Stomach smooth muscle (tissue), 2 donors: ENCODE data around the gene ANKS1A.
"Not testable (repeated sequence)": the region's sequence is repeated elsewhere in the genome, so short reads cannot be mapped to it uniquely, and the experiment has no call there.

ENCODE experiments used
- H3K27ac ChIP-seq: one replicate; pipeline ENCODE4 v1.7.0; 2013; ENCODE audit warnings: mild to moderate bottlenecking, low read length, inconsistent platforms
- H3K27me3 ChIP-seq, 2 donors: one replicate each; pipeline ENCODE4 v1.7.0; 2013; ENCODE audit warnings: low read length in 2 of 2; ENCODE audit not compliant: insufficient read depth in 2 of 2, control insufficient read depth in 1 of 2
- H3K36me3 ChIP-seq, 2 donors: one replicate each; pipeline ENCODE4 v1.7.0; 2013; ENCODE audit warnings: low read length in 2 of 2; ENCODE audit not compliant: control insufficient read depth in 2 of 2, insufficient read depth in 2 of 2
- H3K4me1 ChIP-seq: one replicate; pipeline ENCODE4 v1.7.0; 2013; ENCODE audit warnings: low read length; ENCODE audit not compliant: control insufficient read depth, insufficient read depth
- H3K4me3 ChIP-seq, 2 donors: one replicate each; pipeline ENCODE4 v1.7.0; 2013; ENCODE audit warnings: low read length in 2 of 2
- H3K9ac ChIP-seq, 2 donors: one replicate each; pipeline ENCODE4 v1.7.0; 2013; ENCODE audit warnings: low read length in 2 of 2, mild to moderate bottlenecking in 1 of 2
- H3K9me3 ChIP-seq, 2 donors: one replicate each; pipeline ENCODE4 v1.7.0; 2013; ENCODE audit warnings: low read length in 2 of 2; ENCODE audit not compliant: control insufficient read depth in 2 of 2
- donor health status: healthy.
- donor health status: Pancreatic carcinoma.

Gene ANKS1A

DNA sequence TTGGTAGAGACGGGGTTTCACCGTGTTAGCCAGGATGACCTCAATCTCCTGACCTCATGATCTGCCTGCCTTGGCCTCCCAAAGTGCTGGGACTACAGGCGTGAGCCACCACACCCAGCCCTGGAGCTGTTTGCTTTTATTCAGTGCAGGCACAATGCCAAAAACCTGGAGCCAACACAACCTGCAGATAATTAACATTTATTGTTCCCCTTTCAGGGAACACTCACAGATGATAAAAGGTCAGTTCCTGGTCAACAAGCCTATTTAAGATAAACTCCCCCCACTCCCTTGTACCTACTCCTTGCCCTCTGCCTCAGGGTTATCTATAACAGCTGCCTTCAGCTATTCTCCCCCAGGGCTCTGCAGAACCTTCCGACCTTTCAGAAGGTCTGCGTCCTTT, 218.7 kb downstream of the ANKS1A start:
- H3K27me3 ChIP-seq, H3K4me3 ChIP-seq, H3K36me3 ChIP-seq, H3K27ac ChIP-seq, H3K4me1 ChIP-seq, H3K9me3 ChIP-seq, H3K9ac ChIP-seq: not testable (repeated sequence)

DNA sequence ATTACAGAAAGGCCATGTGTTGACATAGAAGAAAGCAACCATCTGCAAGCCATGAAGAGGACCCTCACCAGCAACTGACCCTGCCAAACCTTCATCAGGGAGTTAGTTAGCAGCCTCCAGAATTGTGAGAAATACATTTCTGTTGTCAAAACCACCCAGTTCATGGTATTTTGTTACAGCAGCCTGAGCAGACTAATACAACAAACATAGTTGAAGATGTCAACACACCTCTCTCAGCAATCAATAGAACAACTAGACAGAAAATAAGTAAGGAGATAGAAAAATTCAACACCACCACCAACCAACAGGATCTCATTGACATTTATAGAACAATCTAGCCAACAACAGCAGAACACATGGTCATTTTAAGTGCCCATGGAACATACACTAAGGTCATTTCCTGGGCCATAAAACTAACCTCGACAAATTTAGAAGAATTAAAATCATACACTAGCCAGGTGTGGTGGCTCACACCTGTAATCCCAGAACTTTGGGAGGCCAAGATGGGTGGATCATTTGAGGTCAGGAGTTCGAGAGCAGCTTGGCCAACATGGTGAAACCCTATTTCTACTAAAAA, 219.3 kb downstream of the ANKS1A start:
- no peak overlapping the region for H3K9ac ChIP-seq
- no peaks in the 10 kb centered on the region for H3K27me3 ChIP-seq
- H3K4me1 ChIP-seq: no peaks in the 10 kb centered on the region
- peaks cover 0 to 3% of the 10 kb centered on the region in 2 donors for H3K9me3 ChIP-seq
- H3K27ac ChIP-seq: no peak overlapping the region
- H3K4me3 ChIP-seq: no peak overlapping the region
- H3K36me3 ChIP-seq: no peaks in the 10 kb centered on the region

DNA sequence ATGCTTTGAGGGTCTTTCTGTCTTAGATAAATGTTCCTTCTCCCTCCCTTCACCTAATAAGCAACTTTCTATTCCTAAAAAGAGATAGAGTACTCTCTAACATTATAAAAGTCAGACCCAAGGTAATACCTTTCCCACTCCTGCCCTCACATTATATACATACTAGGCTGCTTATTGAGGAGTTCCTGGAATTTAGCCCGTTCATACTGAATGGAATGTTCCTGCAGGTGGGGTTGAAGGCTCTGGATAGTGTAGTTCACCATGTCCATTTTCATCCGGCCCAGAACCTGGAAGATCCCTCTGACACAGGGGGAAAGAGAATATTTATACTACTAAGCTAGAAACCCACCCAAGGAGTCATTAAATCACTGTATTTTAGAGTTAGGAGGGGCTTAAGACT, 231.7 kb downstream of the ANKS1A start:
- Histone ChIP-seq H3K9ac (no peak overlapping the region), H3K27me3 (no peaks in the 10 kb centered on the region), H3K4me1 (no peaks in the 10 kb centered on the region), H3K9me3 (no peaks in the 10 kb centered on the region), H3K4me3 (no peak overlapping the region), H3K36me3 (no peaks in the 10 kb centered on the region), H3K27ac (no peak overlapping the region)

DNA sequence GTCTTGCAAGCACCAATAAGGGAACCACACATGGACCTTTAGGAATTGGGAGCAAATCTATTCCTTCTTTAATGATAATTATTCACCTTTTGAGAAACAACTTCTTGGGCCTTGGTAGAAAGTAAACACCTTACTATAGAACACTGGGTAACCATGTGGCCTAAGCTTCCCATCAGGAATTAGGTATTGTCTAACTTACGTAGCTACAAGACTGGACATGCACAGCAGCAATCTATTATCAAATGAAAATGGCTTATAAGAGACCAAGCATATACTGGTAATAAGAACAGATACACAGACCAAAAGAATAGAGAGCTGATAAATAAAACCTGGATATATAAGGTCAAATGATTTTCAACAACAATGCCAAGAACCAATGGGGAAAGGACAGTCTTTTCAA, 235.3 kb downstream of the ANKS1A start:
- Histone ChIP-seq H3K9me3 (no peaks in the 10 kb centered on the region), H3K9ac (no peak overlapping the region), H3K4me3 (no peak overlapping the region), H3K27ac (no peak overlapping the region), H3K27me3 (no peaks in the 10 kb centered on the region), H3K4me1 (no peaks in the 10 kb centered on the region), H3K36me3 (no peaks in the 10 kb centered on the region)

- Histone ChIP-seq H3K36me3 (no peaks in the 10 kb centered on the region), H3K4me1 (no peaks in the 10 kb centered on the region), H3K4me3 (no peak overlapping the region), H3K27me3 (no peaks in the 10 kb centered on the region), H3K9me3 (no peaks in the 10 kb centered on the region), H3K27ac (no peak overlapping the region), H3K9ac (no peak overlapping the region)
Observed at GRCh38 chr6:35128042-35128441, 239.0 kb downstream of the ANKS1A start.

GRCh38 chr6:35128496-35128895, 239.4 kb downstream of the ANKS1A start:
- no peaks in the 10 kb centered on the region for H3K27me3 ChIP-seq
- no peak overlapping the region for H3K4me3 ChIP-seq
- H3K4me1 ChIP-seq: no peaks in the 10 kb centered on the region
- H3K9ac ChIP-seq: no peak overlapping the region
- H3K9me3 ChIP-seq: no peaks in the 10 kb centered on the region
- H3K27ac ChIP-seq: no peak overlapping the region
- no peaks in the 10 kb centered on the region for H3K36me3 ChIP-seq

DNA sequence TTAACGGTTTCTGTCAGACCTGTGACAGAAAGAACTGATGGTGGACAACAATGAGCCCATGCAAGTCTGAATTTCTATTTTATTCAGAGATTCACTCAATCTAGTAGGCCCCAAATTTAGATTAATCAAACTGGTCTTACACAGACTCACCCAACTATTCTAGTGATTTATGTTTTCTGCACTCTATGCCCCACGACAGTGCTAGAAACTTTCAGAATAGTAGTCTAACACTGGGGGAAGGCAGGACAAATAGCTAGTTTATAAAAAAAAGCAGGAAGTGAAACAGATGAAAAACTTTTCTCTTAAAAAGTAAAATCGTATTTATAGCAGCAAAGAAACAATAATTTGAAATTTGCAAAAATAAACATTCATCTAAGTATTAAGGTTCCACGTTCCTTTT, 247.1 kb downstream of the ANKS1A start:
- Histone ChIP-seq H3K9ac (no peak overlapping the region), H3K36me3 (no peaks in the 10 kb centered on the region), H3K4me3 (no peak overlapping the region), H3K27ac (no peak overlapping the region), H3K27me3 (peaks cover 0 to 7% of the 10 kb centered on the region in 2 donors), H3K9me3 (no peaks in the 10 kb centered on the region), H3K4me1 (peaks cover 7% of the 10 kb centered on the region)

DNA sequence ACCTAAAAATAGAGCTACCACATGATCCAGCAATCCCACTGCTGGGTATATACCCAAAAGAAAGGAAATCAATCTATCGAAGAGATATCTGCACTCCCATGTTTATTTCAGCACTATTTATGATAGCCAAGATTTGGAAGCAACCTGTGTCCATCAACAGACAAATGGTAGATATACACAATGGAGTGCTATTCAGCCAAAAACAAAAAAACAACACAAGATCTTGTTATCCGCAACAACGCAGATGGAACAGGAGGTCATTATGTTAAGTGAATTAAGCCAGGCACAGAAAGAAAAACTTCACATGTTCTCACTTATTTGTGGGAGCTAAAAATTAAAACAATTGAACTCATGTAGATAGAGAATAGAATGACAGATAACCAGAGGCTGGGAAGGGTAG, 249.1 kb downstream of the ANKS1A start:
- H3K27ac ChIP-seq, H3K27me3 ChIP-seq, H3K4me3 ChIP-seq, H3K4me1 ChIP-seq, H3K9me3 ChIP-seq, H3K9ac ChIP-seq, H3K36me3 ChIP-seq: not testable (repeated sequence)

- H3K9me3 ChIP-seq: no peaks in the 10 kb centered on the region
- peaks cover 10% of the 10 kb centered on the region for H3K4me1 ChIP-seq
- H3K27ac ChIP-seq: no peak overlapping the region
- no peak overlapping the region for H3K9ac ChIP-seq
- H3K36me3 ChIP-seq: no peaks in the 10 kb centered on the region
- H3K4me3 ChIP-seq: no peak overlapping the region
- H3K27me3 ChIP-seq: peaks cover 2 to 7% of the 10 kb centered on the region in 2 donors
Observed at GRCh38 chr6:35139470-35139869, 250.4 kb downstream of the ANKS1A start.

DNA sequence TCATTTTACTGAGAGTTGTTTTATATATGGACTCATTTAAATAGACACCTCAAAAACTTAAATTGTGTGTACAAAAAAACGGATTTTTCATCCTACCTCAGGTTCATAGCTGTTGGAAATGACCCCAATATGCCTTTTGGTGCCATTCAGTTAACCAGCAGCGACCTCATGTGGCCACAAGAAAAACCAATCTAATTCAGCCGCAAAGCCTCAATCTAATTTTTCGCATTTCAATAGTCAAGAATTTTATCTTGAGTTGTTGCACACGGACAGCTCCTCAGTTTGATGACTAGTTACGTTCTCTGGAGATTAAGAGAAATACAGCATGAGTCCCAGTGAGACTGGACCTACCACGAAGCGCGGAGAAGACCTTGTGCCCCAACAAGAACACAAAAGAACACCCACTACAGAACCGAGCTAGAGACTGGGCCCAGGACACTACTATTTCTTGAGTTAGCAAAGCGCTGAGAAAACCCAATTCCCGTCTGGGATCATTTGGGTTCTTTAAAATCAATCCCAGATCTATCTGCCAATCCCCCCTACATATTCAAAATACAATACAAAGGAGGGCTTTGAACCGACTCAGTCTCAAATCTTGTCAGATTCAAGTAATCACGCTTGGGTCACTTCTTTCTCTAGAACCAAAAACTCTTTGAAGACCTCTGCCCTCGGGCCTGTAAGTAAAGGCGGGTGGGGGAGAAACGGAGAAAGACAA, 251.0 kb downstream of the ANKS1A start:
- Histone ChIP-seq H3K9ac (peak overlapping the region in 1 of 2 donors; percentile 20), H3K36me3 (no peaks in the 10 kb centered on the region), H3K27ac (no peak overlapping the region), H3K4me1 (peaks cover 10% of the 10 kb centered on the region), H3K9me3 (no peaks in the 10 kb centered on the region), H3K27me3 (peaks cover 2 to 7% of the 10 kb centered on the region in 2 donors), H3K4me3 (no peak overlapping the region)

- Histone ChIP-seq H3K27ac (no peak overlapping the region), H3K36me3 (no peaks in the 10 kb centered on the region), H3K27me3 (peaks cover 2 to 7% of the 10 kb centered on the region in 2 donors), H3K9me3 (no peaks in the 10 kb centered on the region), H3K4me3 (peak overlapping the region in 1 of 2 donors; percentile 35), H3K4me1 (peaks cover 10% of the 10 kb centered on the region), H3K9ac (peak overlapping the region in 1 of 2 donors; percentile 20)
Observed at GRCh38 chr6:35140639-35141006, 251.6 kb downstream of the ANKS1A start.
